Astrocyte (in vitro differentiated cells and primary cell): ENCODE data around the gene METTL21C.

Experiments used
- CTCF ChIP-seq: IDR thresholded peaks from 2 replicates; pipeline ENCODE4 v1.5.1; 2011; ENCODE audit warnings: low read depth, mild to moderate bottlenecking, inconsistent platforms, low read length, moderate library complexity; ENCODE audit not compliant: insufficient read depth
- EZH2 ChIP-seq: IDR thresholded peaks from 2 replicates; pipeline ENCODE4 v1.6.1; 2012; ENCODE audit warnings: mild to moderate bottlenecking, low read length, inconsistent platforms; ENCODE audit not compliant: insufficient read depth

GRCh38 chr13:102707467-102707866, 12.6 kb upstream of the METTL21C start:
- no peak for TF ChIP-seq CTCF
- TF ChIP-seq EZH2: no peak
